HG03139 (cell line): ENCODE data around the gene RPS14.
"Not testable (repeated sequence)": the region's sequence is repeated elsewhere in the genome, so short reads cannot be mapped to it uniquely, and the experiment has no call there.

Experiments
- ATAC-seq: cut with Tn5 transposase; IDR thresholded peaks from one replicate; pipeline ENCODE4 v1.9.1; 2021; ENCODE audit not compliant: unreplicated experiment

The RPS14 gene

DNA sequence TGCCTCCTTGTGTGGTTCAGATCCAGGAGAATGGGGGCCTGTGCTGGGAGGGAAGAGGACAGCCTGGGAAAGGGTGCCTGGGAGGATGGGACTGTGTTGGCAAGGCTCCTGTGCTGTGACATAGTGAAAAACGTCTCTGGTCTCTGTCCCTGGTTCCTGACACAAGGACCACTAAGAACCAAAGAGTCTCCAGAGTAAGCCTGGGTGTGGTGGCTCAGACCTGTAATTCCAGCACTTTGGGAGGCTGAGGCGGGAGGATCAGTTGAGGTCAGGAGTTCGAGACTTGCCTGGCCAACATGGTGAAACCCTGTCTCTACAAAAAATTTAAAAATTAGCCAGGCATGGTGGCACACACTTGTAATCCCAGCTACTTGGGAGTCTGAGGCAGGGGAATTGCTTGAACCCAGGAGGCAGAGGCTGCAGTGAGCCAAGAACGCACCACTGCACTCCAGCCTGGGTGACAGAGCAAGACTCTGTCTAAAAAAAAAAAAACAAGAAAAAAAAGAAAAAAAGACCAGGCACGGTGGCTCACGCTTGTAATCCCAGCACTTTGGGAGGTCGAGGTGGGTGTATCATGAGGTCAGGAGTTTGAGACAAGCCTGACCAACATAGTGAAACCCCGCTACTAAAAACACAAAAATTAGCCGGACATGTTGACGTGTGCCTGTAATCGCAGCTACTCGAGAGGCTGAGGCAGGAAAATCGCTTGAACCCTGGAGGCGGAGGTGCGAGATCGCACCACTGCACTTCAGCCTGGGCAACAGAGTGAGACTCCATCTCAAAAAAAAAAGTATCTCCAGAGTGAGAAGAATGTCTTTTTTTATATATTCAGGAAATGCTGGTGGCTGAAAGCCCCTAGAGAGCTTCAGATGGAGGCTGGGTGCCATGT, 35.4 kb downstream of the RPS14 start:
- ATAC-seq: not testable (repeated sequence)

DNA sequence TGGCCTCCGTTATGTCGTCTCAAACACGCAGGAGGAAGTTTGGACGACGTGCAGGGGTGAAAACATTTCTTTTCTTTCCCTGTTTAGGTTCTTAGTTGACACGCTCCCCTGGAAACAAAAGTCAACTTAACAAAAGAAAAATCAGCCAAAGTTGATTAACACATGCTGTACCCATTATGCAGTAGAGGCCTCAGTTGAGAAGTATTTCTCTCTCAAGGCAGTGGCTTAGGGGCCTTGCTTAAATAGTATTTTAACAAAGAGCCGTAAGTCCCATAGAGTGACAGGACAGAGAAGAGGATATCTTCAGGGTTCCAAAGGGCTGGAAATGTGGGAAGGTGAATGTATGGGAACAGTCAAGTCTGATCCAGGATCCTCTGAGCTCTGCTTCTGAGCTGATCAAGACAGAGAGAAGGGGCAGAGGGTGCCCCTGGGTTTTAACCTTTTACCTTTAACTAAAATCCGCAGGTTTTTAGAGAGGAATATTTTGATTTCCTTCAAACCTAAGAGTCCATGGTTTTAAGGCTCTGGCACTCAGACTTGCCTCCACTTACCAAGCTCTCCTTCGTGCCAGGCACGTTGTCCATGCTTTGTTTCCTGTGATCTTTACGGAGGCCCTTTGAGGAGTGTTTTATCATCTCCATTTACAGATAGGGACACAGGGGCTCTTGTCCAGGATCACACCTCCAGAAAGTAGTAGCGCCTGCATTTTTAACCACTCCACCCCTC, 36.2 kb downstream of the RPS14 start:
- no peak for ATAC-seq

DNA sequence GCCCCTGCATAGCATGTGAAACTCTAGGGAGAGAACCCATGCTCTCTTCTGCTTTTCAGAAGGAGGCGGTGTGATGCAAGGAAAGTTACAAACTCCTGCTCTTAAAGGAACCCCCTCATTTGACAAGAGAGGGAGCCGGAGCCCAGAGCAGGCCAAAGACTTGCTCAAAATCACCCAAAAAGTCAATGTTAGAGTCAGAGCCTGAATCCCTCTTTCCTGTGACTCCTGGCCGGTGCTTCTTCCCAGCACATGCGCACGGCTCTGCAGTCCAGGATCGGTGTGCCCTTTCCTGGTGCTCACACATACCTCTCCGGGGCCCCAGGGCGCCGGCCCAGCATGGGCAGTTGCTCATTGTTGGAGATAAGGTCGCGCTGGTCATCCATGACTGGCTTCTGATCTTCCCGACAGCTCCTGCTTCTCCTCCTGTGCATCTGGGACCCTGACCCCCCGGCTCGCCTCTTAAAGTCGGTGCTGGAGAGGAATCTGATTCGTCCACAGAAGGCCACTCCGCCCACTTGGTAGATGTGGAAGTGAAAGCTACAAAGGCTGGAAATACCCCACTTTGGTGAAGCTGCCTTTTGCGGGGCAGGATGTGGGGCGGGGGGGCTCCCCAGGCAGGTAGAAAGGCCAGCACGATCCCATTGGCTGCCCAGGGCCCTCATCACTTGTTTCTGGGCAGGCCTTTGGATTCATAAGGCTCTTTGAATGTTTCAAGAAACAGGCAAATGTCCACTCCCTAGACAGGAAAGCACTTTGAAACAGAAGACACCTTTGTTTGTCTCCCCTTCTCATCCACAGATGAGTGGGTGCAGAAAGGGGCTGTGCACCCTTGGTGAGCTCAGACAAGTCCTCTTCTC, 37.0 kb downstream of the RPS14 start, which contains the start of gene CD74:
CD74 (minus strand) TSS at position 592 of the 857 bp plus-strand sequence; CDS start at position 431, 161 bp downstream.
- ATAC-seq: peak; percentile 76

DNA sequence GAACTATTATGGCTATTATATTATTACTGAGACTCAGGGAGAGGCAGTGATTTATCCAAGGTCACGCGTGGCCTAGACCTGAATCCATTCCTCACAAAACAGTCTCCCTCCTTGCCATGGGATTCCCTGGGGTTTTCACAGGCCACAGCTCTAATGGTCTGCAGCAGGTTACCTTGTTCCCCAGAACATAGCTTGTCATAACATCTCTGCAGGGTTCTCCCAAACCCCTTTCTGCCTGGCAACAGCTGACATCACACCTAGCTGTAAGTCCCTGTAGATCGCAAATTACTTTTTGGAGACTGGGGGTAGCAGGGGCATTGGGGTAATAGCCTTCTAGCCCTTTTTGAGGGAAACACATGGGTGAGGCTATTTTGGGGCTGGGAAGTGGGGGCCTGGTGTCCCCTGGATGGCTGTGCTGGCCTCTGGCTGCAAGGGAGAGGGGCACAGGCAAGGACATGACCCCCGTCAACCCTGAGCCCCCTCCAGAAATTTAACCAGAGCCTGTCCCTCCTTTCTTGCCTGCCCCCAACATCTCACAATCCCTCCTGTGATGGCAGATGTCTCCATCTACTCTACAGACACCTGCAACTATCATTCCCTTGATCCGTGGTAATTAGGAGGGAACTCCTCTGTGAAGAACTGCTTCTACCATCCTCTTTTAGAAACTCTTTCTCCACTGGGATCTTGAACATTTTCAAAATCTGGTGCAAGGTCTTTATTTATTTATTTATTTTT, 38.1 kb downstream of the RPS14 start:
- no peak for ATAC-seq

DNA sequence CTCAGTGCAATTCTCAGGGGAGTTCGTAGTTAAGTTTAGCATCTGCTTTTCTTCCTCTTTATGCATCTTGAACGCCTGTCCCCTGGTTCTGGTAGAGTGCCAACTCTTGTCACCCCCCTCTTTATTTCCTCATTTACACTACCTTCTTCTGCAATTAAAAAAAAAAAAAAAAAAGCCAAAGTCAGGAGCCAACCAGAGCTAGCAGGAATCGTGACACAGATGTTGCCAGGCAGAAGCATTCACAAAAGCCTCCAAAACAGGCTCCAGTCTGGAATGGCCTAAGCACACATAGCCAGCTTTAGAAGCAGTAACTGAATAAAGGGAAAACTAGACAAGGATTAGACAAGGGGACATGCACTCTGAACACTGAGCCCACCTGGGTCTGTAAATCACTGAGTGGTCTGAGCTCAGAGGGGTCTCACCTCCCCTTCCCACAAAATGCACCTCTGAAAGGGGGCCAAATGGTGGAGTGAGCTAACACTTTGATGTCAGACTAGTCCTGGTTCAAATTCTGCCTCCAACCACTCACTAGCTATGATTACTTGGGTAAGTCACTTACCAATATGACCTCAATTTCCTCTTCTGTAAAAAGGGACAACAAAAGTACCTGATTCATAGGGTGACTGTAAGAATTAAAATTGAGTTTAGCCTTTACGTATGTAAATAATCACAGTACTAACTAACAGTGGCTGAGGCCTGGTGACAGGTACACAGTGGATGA, 38.9 kb downstream of the RPS14 start:
- no peak for ATAC-seq

DNA sequence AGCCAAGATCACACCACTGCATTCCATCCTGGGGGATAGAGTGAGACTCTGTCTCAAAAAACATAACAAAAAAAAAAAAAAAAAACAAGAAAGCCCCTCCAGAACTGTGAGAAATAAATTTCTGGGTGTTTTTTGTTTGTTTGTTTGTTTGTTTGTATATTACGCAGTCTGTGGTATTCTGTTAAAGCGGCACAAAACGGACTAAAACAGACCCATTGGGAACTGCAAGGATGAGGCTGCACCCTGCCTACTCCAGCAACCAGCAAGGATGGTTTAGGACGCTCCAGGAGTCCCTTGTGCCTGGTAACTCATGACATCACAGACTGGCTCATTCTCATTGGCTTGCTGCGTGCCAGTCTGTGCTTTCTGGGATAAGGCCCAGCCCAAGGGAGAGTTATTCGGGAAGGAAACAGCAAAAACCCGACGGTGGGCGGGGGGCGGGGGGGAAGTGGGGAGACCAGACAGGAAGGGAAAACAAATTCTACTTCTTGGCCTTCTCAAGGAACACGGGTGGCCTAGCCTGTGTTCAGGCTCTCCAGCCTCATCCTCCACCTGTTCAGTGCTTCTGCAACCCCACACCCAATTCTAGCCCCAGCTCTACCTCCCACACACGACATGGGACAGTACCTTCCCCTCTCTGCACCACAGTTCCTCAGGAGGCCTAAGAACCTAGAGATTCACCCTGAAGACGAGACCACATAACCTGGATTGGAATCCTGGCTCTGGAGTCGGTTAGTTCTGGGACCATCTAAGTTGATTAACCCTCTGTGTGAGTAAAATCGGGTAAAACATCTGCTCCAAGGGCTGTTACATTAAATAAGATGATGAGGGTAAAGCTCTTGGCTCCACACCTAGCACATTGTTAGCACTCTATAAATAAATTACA, 39.7 kb downstream of the RPS14 start:
- ATAC-seq: peak; percentile 22

DNA sequence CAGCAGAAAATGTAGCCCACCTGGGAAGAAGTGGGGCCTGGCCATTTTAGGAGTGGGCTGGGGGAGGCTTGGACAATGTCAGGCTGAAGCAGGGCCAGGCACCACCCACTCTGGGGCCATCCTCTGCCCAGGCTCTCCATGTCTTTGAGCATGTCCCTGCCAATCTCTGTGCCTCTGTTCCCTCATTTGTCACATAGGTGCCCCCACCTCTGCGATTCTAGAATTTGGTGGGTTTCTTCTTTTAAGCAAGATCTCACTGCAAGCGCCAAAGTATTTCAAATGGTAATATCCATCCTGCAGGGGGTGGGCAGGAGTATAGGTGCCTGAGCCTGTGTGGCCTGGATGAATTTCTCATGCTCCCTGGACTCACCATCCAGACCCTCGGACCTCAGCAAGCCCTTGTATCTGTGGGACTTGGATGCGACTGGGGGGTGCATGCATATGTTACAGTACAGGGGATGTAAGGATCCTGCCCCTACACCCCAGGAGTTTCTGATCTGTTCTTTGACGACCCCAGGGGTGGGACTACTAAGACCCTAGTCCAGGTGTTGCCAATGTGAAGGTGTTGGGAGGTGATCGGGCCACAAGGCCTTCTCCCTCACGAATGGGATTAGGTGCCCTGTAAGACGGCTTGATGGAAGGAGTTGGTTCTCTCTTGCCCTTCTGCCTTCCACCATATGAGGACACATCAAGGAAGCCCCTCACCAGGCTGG, 41.2 kb downstream of the RPS14 start:
- ATAC-seq: no peak

DNA sequence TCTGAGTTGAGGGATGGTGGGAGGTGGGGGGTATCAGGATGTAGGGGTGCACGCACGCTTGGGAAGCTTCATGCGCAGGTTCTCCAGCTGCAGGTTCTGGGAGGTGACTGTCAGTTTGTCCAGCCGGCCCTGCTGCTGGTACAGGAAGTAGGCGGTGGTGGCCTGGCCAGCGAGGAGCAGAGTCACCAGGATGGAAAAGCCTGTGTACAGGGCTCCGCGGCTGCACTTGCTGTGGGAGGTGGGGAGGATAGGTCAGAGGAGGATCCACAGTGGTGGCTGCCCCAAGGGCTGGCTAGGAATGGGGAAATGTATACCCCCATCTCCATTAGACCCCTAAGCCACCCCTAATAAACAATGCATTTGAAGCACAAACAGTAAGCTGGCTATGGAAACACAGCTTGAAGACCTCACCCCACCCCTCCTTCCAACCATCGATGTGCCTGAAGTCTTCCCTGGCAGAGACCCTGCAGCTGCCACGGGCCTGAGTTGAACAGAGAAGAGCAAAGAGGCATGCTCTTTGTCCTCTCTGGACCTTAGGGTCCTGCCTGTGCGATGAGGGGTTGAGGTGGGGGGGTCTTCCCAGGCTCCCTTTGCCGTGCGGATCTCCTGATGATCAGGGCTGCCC, 42.3 kb downstream of the RPS14 start:
- ATAC-seq: no peak

DNA sequence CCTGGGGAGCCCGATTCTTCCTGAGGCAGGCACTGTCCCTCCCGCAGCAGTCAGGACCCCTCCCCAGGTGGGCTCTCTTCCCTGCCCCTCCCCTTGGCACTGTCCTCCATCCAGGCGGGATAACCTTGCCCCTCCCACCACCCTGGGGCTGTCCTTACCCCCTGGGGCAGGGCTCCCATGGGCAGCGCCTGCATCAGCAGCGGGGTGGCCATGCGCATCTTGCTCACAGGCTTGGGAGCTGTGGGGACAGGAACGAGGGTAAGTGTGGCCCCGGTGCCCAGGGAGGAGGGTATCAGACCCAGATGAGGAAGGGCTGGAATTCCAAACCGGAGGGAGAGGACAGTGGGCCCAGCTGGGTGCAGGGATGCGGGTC, 42.8 kb downstream of the RPS14 start:
- no peak for ATAC-seq

DNA sequence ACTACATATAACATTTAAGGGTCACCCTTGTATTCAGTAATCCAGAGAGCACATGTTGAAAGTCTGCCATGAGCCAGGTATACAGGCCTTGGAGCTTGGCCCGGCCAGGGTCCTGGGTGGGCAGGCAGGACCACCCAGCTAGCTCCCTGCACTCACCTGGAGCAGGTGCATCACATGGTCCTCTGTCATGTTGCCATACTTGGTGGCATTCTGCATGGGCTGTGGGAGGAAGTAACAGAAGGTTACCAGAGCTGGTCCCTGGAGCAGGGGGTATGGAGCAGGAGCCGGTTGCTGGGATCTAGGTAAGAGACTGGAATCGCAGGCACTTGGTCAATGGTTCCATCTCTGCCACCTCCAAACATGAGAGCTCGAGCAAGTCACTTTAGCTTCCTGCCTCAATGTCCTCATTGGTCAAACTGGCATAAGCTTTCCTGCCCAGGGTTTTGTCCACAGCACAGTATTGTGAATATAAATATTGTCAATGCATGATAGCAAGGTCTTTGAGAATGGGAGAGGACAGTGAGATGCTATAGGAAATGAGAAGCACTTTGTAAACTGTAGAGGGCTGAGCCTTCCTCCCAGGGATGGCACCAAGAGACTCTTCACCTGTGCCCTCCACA, 43.3 kb downstream of the RPS14 start:
- ATAC-seq: no peak

DNA sequence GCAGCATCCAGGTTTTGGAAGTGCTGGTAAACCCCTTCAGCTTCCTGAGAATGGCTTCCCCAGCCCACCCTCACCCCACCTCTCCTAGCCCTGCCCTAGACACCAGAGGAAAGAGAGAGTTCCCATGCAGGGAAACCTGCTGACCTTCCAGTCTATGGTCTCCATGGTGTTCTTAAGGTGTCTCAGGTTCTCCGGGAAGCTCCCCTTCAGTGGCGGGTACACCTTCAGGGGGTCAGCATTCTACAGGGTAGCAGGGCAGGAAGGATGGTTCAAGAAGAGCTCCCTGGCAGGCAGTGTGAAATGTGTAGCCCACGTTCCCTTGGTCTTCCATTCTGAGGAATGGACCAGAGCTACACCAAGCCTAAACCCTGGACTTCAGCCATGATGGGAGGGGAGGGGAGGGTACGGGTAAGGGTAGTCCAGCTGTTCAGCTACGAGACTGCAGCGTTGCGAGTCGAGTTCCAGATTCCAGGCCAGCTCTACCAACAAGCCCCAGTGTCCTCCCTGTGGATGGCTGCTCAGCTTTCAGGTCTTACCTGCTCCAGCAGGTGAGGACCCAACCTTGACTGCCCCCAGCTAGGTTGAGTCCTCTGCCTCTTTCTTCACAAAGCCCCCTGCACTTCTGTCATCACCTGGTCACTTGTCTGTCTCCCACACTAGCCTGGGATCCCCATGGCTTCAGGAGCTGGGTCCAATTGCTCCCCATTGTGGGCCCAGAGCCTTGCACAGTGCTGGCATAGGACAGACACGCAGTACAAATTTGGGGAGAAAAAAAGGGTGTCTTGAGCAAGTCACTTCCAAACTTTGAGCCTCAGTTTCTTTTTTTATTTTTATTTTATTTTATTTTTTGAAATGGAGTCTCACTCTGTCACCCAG, 44.4 kb downstream of the RPS14 start:
- no peak for ATAC-seq

DNA sequence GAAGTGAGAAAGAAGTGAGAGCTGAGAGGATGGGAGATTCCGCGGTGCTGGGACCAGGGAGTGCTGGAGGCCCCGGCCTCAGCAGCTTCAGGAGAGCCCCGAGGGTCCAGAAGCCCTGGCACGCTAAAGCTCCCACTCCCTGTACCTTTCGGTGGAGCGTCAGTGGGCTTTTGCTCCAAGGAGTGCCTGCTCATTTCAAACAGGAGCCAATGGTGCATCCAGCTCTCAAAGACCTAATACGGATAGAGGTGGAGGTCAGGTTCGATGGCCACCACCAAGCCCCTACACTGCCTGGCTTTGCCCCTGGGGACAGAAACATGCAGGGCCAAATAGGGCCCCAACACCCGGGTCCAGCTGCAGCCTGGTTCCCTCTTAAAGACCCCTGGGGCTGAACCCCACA, 45.0 kb downstream of the RPS14 start:
- no peak for ATAC-seq

DNA sequence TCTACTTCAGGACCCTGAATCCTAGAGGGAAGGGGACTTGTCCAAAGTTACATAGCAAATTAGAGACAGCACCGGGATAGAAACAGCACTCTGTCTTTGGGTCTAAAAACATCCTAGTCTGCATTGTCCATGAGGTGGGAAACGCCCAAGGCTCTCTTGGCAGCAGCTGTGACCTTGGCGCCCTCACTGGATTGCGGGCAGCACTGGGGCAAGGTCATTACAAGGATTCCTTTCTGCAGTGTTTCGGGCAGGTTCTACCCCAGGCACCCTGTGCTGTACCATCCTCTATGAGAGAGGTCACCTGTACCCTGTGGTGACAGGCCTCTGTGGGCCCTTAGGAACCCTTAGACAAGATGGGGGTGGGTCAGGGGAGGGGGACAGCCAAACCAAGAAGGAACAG, 45.4 kb downstream of the RPS14 start:
- no peak for ATAC-seq

DNA sequence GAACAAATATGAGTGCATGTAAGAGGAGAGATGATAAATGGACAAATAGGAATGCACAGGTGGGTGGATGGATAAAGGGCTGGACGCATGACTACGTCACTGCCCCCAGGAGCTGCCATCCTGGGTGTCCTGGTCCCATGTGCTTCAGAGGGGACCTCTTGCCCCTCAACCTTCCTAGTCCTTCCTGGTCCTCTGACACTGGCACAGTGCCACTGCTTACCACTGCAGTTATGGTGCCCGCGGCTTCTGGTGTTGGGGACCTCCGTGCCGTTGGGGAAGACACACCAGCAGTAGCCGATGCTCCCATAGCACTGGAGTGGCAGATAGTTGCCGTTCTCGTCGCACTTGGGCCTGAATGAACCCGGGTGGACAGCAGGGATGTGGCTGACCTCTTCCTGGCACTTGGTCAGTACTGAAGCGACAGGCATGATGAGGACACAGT, 46.6 kb downstream of the RPS14 start:
- ATAC-seq: no peak

DNA sequence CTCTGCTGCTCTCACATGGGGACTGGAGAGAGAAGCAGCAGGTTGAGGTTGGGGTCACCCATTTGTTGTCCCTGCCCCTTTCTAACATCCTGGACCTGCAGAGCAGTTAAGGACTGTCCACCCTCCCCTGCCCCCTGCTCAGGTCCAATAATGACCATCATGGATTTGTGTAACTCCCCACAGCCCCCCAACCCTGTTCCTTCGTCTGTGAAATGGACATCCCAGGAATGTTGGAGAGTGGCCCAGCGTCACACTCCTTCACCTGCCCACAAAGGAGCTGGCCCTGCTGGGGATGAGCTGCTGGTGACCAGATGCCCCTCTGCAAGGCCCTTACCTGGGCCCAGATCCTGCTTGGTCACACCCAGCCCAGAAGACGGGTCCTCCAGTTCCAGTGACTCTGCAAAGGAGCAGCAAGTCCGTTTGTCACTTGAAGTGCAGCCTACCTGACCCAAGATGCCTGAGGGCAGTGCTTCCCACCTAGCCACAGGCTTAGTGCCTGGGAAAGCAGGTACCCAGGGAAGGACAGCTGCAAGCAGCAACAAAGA, 47.2 kb downstream of the RPS14 start:
- no peak for ATAC-seq
